Measurements from ENCODE around the gene CPD.

The CPD gene

DNA sequence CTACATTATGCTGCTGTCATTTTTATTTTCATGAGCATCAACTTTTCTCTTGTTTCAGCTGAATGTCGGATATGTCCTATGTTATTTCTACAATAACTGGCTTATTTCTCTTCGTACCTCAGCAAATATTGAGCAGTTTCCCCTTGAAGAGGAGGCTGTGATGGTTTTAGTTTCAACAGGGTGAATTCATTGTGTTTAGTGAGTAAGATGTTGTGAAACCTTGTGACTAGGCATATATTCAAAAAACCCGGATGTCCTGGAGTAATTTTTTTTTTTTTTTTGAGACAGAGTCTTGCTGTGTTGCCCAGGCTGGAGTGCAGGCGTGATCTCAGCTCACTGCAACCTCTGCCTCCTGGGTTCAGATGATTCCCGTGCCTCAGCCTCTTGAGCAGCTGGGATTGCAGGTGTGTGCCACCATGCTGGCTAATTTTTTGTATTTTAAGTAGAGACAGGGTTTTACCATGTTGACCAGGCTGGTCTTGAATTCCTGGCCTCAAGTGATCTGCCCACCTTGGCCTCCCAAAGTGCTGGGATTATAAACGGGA, 11.1 kb downstream of the CPD start:
- no peaks in the 10 kb centered on the region for H4K20me1 ChIP-seq (ENCODE audit: insufficient read depth, low read length)
- no peak overlapping the region for H3K4me3 ChIP-seq (ENCODE audit: low read length)
- H3K4me1 ChIP-seq (ENCODE audit: low read length), result no peaks in the 10 kb centered on the region
- no peaks in the 10 kb centered on the region for H3K79me2 ChIP-seq (ENCODE audit: low read length)
- no peak for TF ChIP-seq EZH2phosphoT487 (IDR thresholded peaks at IDR 0.05; ENCODE audit: low read depth)
- TF ChIP-seq, protein P1, sequence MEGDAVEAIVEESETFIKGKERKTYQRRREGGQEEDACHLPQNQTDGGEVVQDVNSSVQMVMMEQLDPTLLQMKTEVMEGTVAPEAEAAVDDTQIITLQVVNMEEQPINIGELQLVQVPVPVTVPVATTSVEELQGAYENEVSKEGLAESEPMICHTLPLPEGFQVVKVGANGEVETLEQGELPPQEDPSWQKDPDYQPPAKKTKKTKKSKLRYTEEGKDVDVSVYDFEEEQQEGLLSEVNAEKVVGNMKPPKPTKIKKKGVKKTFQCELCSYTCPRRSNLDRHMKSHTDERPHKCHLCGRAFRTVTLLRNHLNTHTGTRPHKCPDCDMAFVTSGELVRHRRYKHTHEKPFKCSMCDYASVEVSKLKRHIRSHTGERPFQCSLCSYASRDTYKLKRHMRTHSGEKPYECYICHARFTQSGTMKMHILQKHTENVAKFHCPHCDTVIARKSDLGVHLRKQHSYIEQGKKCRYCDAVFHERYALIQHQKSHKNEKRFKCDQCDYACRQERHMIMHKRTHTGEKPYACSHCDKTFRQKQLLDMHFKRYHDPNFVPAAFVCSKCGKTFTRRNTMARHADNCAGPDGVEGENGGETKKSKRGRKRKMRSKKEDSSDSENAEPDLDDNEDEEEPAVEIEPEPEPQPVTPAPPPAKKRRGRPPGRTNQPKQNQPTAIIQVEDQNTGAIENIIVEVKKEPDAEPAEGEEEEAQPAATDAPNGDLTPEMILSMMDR (IDR thresholded peaks at IDR 0.05; ENCODE audit: low read depth, low read length), result no peak
- H3K4me2 ChIP-seq (ENCODE audit: low read length), result no peak overlapping the region
- no peaks in the 10 kb centered on the region for H3K27me3 ChIP-seq (ENCODE audit: low read depth, low read length)
- H3K27ac ChIP-seq (ENCODE audit: low read length), result no peak overlapping the region
- no peak overlapping the region for H2AFZ ChIP-seq (ENCODE audit: low read depth, low read length)
- peaks cover 4% of the 10 kb centered on the region for H3K36me3 ChIP-seq (replicated peaks; ENCODE audit: low read depth, low read length)
- no peak overlapping the region for H3K9ac ChIP-seq (ENCODE audit: low read length)
- no peaks in the 10 kb centered on the region for H3K9me3 ChIP-seq (ENCODE audit: insufficient read depth, low read length)

DNA sequence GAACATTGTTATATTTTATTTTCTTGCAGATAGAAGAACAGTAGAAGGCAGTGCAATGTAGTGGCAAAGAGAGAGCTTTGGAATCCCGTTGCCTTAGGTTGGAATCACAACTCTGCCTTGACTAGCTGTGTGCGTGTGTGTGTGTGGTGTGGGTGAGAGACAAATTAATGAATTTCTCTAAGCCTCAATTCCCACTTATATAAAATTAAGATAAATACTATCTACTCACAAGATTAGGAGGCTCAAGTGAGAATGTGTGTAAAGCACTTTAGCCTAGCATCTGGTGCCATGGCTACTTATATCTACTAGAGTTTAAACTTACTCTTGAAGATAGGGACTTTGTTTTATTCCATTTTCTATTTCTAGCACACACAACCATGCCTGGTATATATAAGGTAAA, 12.8 kb downstream of the CPD start:
- H3K27me3 ChIP-seq (ENCODE audit: low read depth, low read length), result no peaks in the 10 kb centered on the region
- peaks cover under 1% of the 10 kb centered on the region for H3K36me3 ChIP-seq (replicated peaks; ENCODE audit: low read depth, low read length)
- TF ChIP-seq, protein P1 (IDR thresholded peaks at IDR 0.05; ENCODE audit: low read depth, low read length), result no peak
- no peak for TF ChIP-seq EZH2phosphoT487 (IDR thresholded peaks at IDR 0.05; ENCODE audit: low read depth)
- no peak overlapping the region for H3K27ac ChIP-seq (ENCODE audit: low read length)
- no peaks in the 10 kb centered on the region for H4K20me1 ChIP-seq (ENCODE audit: insufficient read depth, low read length)
- H3K4me3 ChIP-seq (ENCODE audit: low read length), result no peak overlapping the region
- H3K4me1 ChIP-seq (ENCODE audit: low read length), result no peaks in the 10 kb centered on the region
- no peaks in the 10 kb centered on the region for H3K9me3 ChIP-seq (ENCODE audit: insufficient read depth, low read length)
- no peak overlapping the region for H2AFZ ChIP-seq (ENCODE audit: low read depth, low read length)
- H3K79me2 ChIP-seq (ENCODE audit: low read length), result no peaks in the 10 kb centered on the region
- H3K9ac ChIP-seq (ENCODE audit: low read length), result no peak overlapping the region
- H3K4me2 ChIP-seq (ENCODE audit: low read length), result no peak overlapping the region

DNA sequence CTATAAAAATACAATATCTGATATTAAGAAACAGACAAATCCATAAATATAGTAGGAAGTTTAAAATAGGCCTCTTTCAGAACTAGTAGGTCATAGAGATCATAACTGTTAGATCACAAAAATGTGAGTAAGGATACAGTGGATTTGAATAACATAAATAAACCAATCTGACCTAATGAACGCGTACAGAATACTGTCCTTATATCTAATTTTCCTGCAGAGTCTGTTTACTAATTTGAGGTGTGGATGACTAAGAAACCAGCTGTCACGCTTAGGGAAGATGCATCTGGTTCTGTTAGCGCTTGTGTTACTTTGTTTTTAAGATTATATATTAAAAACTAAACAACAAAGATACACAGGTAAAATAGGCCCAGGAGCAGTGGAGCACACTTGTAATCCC, 14.8 kb downstream of the CPD start:
- H3K4me3 ChIP-seq (ENCODE audit: low read length), result no peak overlapping the region
- no peak overlapping the region for H3K4me2 ChIP-seq (ENCODE audit: low read length)
- no peak overlapping the region for H3K27ac ChIP-seq (ENCODE audit: low read length)
- no peak overlapping the region for H2AFZ ChIP-seq (ENCODE audit: low read depth, low read length)
- no peak for TF ChIP-seq EZH2phosphoT487 (IDR thresholded peaks at IDR 0.05; ENCODE audit: low read depth)
- TF ChIP-seq, protein P1 (IDR thresholded peaks at IDR 0.05; ENCODE audit: low read depth, low read length), result no peak
- no peaks in the 10 kb centered on the region for H3K27me3 ChIP-seq (ENCODE audit: low read depth, low read length)
- H3K9me3 ChIP-seq (ENCODE audit: insufficient read depth, low read length), result no peaks in the 10 kb centered on the region
- no peaks in the 10 kb centered on the region for H3K4me1 ChIP-seq (ENCODE audit: low read length)
- H3K9ac ChIP-seq (ENCODE audit: low read length), result no peak overlapping the region
- no peaks in the 10 kb centered on the region for H4K20me1 ChIP-seq (ENCODE audit: insufficient read depth, low read length)
- no peaks in the 10 kb centered on the region for H3K79me2 ChIP-seq (ENCODE audit: low read length)
- no peaks in the 10 kb centered on the region for H3K36me3 ChIP-seq (replicated peaks; ENCODE audit: low read depth, low read length)

DNA sequence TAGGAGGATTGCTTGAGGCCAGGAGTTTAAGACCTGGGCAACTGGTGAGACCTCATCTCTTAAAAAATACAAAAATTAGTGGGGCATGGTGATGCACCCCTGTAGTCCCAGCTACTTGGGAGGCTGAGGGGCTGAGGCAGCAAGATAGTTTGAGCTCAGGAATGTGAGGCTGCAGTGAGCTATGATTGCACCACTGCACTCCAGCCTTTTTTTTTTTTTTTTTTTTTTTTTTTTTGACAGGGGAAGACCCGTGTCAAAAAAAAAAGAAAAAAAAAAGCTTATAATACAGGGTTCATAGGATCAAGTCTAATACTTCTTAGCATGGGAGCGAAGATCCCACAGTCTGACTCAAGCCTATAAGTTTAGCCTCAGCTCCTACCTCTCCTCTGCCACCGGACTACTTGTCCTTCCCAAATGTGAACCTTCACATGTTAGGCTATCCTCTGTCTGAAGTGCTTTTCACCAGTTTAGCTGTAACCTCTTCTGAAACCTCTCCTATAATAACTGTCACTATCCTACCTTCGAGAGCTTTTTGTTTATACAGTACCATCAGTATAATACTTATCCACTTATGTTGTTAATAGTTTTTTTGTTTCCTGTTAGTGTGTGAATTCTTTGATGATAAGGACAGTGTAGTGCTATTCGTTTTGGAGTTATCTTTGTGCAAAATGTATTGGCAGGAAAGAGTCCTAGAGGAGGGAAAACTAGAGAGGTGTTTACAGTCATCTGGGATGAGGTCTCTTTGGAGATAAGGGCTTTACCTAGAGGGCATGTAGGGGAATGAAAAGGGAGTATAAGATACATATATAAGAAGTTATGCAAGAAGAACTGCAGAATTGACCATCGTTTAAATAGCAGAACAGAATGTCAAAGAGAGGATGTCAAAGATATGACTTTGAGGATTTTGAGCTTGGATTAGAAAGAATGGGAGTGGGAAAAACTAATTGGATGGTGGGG, 15.5 kb downstream of the CPD start:
- H3K4me1 ChIP-seq (ENCODE audit: low read length), result no peaks in the 10 kb centered on the region

More for the DNA sequence above, 15.5 kb downstream of the CPD start:
- Histone ChIP-seq H3K79me2 (ENCODE audit: low read length) (no peaks in the 10 kb centered on the region), H4K20me1 (ENCODE audit: insufficient read depth, low read length) (no peaks in the 10 kb centered on the region), H2AFZ (ENCODE audit: low read depth, low read length) (no peak overlapping the region), H3K36me3 (replicated peaks; ENCODE audit: low read depth, low read length) (no peaks in the 10 kb centered on the region), H3K27ac (ENCODE audit: low read length) (no peak overlapping the region), H3K9me3 (ENCODE audit: insufficient read depth, low read length) (no peaks in the 10 kb centered on the region), H3K4me2 (ENCODE audit: low read length) (no peak overlapping the region), H3K27me3 (ENCODE audit: low read depth, low read length) (no peaks in the 10 kb centered on the region), H3K4me3 (ENCODE audit: low read length) (no peak overlapping the region), H3K9ac (ENCODE audit: low read length) (no peak overlapping the region)
- no peak for TF ChIP-seq EZH2phosphoT487 (IDR thresholded peaks at IDR 0.05; ENCODE audit: low read depth)
- TF ChIP-seq, protein P1 (IDR thresholded peaks at IDR 0.05; ENCODE audit: low read depth, low read length), result no peak

Data from OCI-LY3 (cell line).